Stomach (tissue), 9 donors: ENCODE measurements around the gene STXBP6. TPM values are rescaled to one million over a fixed set of nuclear protein-coding genes. Genes with fewer than 3 reads are reported as not detected.
A peak's percentile ranks its signal among the peaks of the same experiment; 100 is the strongest.

Experiments used
- DNase-seq, 2 donors: peaks; one replicate each; pipeline versions ENCODE4 v3.0.0 to v3.0.0-alpha.2; 2013 to 2019
- H3K27ac ChIP-seq, 5 donors: fragments of 200-600 bp in 4 of 5; sonication (generic) in 4 of 5; one replicate each; pipeline ENCODE4 v1.5.1; 2013 to 2019; ENCODE audit warnings: mild to moderate bottlenecking in 1 of 5, moderate library complexity in 1 of 5
- H3K27me3 ChIP-seq, 3 donors: fragments of 200-600 bp; sonication (generic); one replicate each; pipeline ENCODE4 v1.5.1; 2017 to 2019; ENCODE audit warnings: mixed run types in 1 of 3
- H3K36me3 ChIP-seq, 4 donors: fragments of 200-600 bp; sonication (generic); 1 replicate in 3 of 4; 2 replicates in 1 of 4; pipeline ENCODE4 v1.5.1; 2016 to 2019
- H3K4me1 ChIP-seq, 4 donors: fragments of 200-600 bp; sonication (generic); one replicate each; pipeline ENCODE4 v1.5.1; 2016 to 2019
- H3K4me3 ChIP-seq, 4 donors: fragments of 200-600 bp; sonication (generic) in 3 of 4; one replicate each; pipeline ENCODE4 v1.5.1; 2016 to 2019; ENCODE audit warnings: mild to moderate bottlenecking in 1 of 4
- H3K9me3 ChIP-seq, 4 donors: fragments of 200-600 bp; sonication (generic); one replicate each; pipeline ENCODE4 v1.5.1; 2016 to 2019
- EP300 ChIP-seq: sonication (generic); formaldehyde crosslinking; IDR thresholded peaks from one replicate; pipeline ENCODE4 v1.6.1; 2017; ENCODE audit warnings: antibody characterized with exemption
- POLR2A ChIP-seq, 4 donors: fragments of 450-650 bp; IDR thresholded peaks; one replicate each; pipeline ENCODE4 v1.6.1; 2016; ENCODE audit warnings: antibody characterized with exemption in 4 of 4, control low read depth in 2 of 4, mild to moderate bottlenecking in 1 of 4, moderate library complexity in 1 of 4
- POLR2AphosphoS5 ChIP-seq, 3 donors: sonication (generic); formaldehyde crosslinking; IDR thresholded peaks; one replicate each; pipeline ENCODE4 v1.6.1; 2016; ENCODE audit warnings: antibody characterized with exemption in 3 of 3
- WGBS, 5 donors: extraction: QIAGEN DNeasy Blood & Tissue Kit in 3 of 5; methylation state at CpG; one replicate each; pipeline versions ENCODE4 v1.1.5 to v1.1.7; 2013 to 2018; 5-methylcytosine and 5-hydroxymethylcytosine counted together
- intact Hi-C: fragments of 100-400 bp; cut with DNase I; formaldehyde crosslinking; loops from one replicate; pipeline ENCODE4 v1.15.1; 2023; ENCODE audit warnings: low total_unique reads
- polyA plus RNA-seq, 3 donors: library from polyadenylated mRNA; stranded (reverse); fragments of 200-250 nt; gene quantifications; one replicate each; pipeline ENCODE4 v1.2.3, GENCODE V29; 2013
- total RNA-seq, 5 donors: library from RNA; depleted of rRNA; stranded (reverse); fragments of >200 nt; gene quantifications; one replicate each; pipeline versions ENCODE4 v1.1.0 to v1.2.3, GENCODE V29; 2014 to 2016
- TF ChIP-seq, protein P1 (sequence below), 7 experiments: fragments of 450-650 bp in 4 of 7; fragments of 200-600 bp in 3 of 7; sonication (generic) in 3 of 7; IDR thresholded peaks; one replicate each; pipeline ENCODE4 v1.5.1; 2016 to 2019; ENCODE audit warnings: antibody characterized with exemption in 7 of 7, control low read depth in 2 of 7, mild to moderate bottlenecking in 1 of 7
- donor health status: healthy with polysubstance abuse.
- donor health status: Bipolar disorder and iron deficiency.
- donor health status: healthy.

STXBP6 gene
- total and polyA plus RNA-seq, 8 donors = 7.4 to 37.1 (median 15.2) TPM

DNA sequence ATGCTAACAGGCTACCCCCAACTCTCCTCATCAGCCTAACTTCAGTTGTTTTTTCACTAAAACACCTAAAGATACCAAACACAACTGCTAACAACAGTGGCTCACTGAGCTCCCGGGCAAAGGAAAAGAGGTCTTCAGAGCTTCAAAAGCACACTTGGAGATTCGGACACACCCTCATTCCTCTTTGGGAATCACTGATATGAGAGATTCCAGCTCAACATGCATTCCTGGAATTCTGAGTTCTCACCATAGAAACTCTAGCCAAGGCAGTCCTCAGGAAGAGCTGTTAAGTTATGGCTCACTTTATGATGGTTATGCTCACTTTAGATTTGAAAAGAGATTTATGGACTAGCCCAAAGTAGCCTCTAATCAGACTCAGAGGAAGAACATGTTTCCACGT is 40.1 kb downstream of the STXBP6 start:
- H3K4me1 ChIP-seq = peaks cover 0 to 43% (median 22%) of the 10 kb centered on the region in 4 donors
- no peaks in the 10 kb centered on the region for H3K36me3 ChIP-seq
- H3K4me3 ChIP-seq = no peak overlapping the region
- no peak overlapping the region for H3K27ac ChIP-seq
- intact Hi-C loops = no loop called here
- no peaks in the 10 kb centered on the region for H3K27me3 ChIP-seq
- H3K9me3 ChIP-seq = no peaks in the 10 kb centered on the region
- no peak for DNase-seq
- TF ChIP-seq, protein P1, sequence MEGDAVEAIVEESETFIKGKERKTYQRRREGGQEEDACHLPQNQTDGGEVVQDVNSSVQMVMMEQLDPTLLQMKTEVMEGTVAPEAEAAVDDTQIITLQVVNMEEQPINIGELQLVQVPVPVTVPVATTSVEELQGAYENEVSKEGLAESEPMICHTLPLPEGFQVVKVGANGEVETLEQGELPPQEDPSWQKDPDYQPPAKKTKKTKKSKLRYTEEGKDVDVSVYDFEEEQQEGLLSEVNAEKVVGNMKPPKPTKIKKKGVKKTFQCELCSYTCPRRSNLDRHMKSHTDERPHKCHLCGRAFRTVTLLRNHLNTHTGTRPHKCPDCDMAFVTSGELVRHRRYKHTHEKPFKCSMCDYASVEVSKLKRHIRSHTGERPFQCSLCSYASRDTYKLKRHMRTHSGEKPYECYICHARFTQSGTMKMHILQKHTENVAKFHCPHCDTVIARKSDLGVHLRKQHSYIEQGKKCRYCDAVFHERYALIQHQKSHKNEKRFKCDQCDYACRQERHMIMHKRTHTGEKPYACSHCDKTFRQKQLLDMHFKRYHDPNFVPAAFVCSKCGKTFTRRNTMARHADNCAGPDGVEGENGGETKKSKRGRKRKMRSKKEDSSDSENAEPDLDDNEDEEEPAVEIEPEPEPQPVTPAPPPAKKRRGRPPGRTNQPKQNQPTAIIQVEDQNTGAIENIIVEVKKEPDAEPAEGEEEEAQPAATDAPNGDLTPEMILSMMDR (IDR thresholded peaks at IDR 0.05) = no peak
- TF ChIP-seq EP300 (no peak), POLR2AphosphoS5 (IDR thresholded peaks at IDR 0.05) (no peak), POLR2A (IDR thresholded peaks at IDR 0.05) (no peak)
- 49 to 66% (median 54%) methylated on average over 3 of the region's 3 CpGs for WGBS, 5 donors

DNA sequence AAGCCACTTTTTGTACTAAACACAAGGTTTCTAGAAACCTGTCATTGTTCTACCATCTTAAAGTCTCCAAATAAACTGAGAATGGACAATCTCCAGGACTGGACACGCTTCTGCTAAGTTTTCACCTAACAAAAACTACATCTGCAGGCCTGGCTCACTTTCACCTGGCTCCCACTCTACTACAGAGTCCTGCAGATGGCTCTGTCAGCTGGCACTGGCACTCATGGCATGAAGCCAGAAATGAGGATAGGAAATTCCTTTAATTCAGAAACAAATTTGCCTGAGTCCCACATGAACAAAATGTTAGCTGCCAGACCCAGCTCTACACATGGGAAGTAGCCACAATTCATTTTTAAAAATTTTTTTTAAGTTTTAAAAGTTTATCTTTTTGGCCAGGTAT is 42.1 kb downstream of the STXBP6 start:
- Histone ChIP-seq H3K27me3 (no peaks in the 10 kb centered on the region), H3K4me1 (peaks cover 0 to 43% (median 17%) of the 10 kb centered on the region in 4 donors), H3K36me3 (no peaks in the 10 kb centered on the region), H3K4me3 (no peak overlapping the region), H3K9me3 (no peaks in the 10 kb centered on the region), H3K27ac (no peak overlapping the region)
- peak in 1 of 2 donors; percentile 34 for DNase-seq
- TF ChIP-seq, protein P1 (IDR thresholded peaks at IDR 0.05) = no peak
- TF ChIP-seq POLR2A (IDR thresholded peaks at IDR 0.05) (no peak), EP300 (no peak), POLR2AphosphoS5 (IDR thresholded peaks at IDR 0.05) (no peak)
- intact Hi-C loops = no loop called here
- 79 to 92% (median 84%) methylated on average over 1 of the region's 1 CpG for WGBS, 5 donors

DNA sequence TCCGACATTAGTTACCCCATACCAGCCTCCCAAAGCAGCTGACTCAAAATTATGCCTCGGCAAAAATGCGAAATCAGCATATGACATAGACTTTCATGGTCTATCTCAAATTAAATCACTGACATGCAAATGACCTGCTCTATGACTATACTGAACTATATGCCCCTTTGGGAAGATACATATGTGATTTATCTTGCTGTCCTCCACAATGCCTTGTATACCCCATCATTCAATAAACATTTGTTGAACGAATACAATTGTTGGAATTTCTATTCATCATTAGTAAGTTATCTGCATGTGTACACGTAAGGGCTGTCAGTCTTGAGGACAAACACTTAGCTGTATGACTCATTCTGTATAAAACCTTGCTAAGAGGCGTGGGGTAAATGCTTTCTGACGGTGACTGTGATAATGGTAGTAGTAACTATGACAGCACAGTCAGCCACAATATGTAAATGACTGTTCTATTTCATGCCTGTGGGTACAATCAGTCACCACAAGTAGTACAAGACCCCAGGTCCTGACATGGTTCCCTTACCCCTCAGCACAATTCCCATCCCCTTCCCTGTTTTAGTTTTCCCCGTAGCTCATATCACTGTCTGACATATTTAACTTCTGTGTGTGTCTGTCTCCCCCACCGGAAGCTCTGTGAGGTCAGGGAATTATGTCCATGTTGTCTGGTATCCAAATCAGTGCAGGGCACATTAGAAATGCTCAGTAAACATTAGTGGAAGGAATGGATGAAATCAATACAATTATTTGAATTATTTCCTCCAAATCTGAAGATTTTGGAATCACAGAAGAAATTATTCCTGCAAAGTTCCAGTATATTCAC is 42.8 kb downstream of the STXBP6 start:
- Histone ChIP-seq H3K4me1 (peaks cover 0 to 43% (median 17%) of the 10 kb centered on the region in 4 donors), H3K9me3 (no peaks in the 10 kb centered on the region), H3K27me3 (no peaks in the 10 kb centered on the region), H3K27ac (no peak overlapping the region), H3K36me3 (no peaks in the 10 kb centered on the region), H3K4me3 (no peak overlapping the region)
- intact Hi-C loops = no loop called here
- TF ChIP-seq POLR2A (IDR thresholded peaks at IDR 0.05) = no peak
- TF ChIP-seq EP300 = no peak
- TF ChIP-seq, protein P1 (IDR thresholded peaks at IDR 0.05) = no peak
- peak in 1 of 3 donors; percentile 45 for TF ChIP-seq POLR2AphosphoS5 (IDR thresholded peaks at IDR 0.05)
- peak in 1 of 2 donors; percentile 79 for DNase-seq
- WGBS, 5 donors = 42 to 57% (median 46%) methylated on average over 9 of the region's 9 CpGs

DNA sequence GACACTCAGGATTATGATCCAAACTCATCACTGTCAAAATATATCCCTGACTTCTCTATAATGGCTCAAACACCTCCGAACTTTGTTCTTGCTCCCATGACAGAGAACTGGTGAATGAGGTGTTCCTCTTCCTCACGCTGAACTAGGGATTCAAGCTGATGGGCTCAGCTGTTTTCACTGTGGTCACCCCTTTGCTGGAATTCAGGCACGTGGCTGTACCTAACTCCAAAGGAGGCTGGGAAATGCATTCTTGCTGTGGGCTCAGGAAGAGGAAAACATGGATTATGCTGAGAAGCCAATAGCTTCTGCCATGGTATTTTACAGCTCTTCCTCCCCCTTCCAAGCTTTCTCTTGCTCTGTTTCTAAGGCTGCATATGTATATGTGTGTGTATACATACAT is 43.9 kb downstream of the STXBP6 start:
- DNase-seq = no peak
- peaks cover 0 to 43% (median 17%) of the 10 kb centered on the region in 4 donors for H3K4me1 ChIP-seq
- intact Hi-C loops = no loop called here
- 84 to 90% (median 88%) methylated on average over 3 of the region's 3 CpGs for WGBS, 5 donors
- H3K4me3 ChIP-seq = no peak overlapping the region
- no peaks in the 10 kb centered on the region for H3K27me3 ChIP-seq
- TF ChIP-seq, protein P1 (IDR thresholded peaks at IDR 0.05) = no peak
- TF ChIP-seq POLR2A (IDR thresholded peaks at IDR 0.05) (no peak), EP300 (no peak), POLR2AphosphoS5 (IDR thresholded peaks at IDR 0.05) (no peak)
- no peaks in the 10 kb centered on the region for H3K9me3 ChIP-seq
- H3K27ac ChIP-seq = no peak overlapping the region
- H3K36me3 ChIP-seq = no peaks in the 10 kb centered on the region
